ENCODE results near the gene GOLGA3.

GOLGA3 gene

DNA sequence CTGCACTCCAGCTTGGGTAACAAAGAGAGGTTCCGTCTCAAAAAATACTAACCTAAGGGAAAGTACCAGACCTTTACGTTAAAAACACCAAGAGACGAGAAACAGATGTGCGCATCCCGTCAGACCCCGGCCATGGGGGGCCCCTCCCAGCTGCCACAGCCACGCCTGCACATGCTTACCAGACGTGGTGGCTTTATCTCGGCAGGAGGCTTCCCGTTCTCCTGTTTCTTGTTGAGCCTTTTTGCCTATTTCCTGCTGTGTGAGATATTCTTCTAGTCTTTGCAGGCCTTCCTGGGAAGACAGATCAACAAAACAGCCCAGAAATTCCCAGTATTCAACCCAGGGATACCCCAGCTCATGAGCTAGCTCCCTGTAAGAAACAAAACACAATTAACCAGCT lies 94.5 kb downstream of the GOLGA3 start:
- DNase-seq (ENCODE audit: low read depth), result peak; percentile 84

DNA sequence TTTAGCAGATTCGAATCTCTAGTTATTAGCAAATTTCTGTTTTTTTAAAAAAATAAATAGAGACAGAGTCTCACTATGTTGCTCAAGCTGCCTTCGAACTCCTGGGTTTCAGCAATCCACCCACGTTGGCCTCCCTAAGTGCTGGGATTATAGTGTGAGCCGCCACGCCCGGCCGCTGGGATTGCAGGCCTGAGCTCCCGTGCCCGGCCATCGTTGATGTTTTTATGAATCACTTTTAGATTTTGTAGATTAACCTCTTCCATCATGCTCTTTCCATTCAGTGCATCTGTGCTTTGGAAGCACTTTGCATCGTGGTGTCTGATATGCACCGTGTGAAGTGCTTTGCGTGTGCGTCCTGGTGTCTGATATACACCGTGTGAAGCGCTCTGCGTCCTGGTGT lies 97.1 kb downstream of the GOLGA3 start:
- no peak for DNase-seq (ENCODE audit: low read depth)
- H3K4me3 ChIP-seq (ENCODE audit: low read depth, low read length), result no peak overlapping the region
- TF ChIP-seq, protein P1, sequence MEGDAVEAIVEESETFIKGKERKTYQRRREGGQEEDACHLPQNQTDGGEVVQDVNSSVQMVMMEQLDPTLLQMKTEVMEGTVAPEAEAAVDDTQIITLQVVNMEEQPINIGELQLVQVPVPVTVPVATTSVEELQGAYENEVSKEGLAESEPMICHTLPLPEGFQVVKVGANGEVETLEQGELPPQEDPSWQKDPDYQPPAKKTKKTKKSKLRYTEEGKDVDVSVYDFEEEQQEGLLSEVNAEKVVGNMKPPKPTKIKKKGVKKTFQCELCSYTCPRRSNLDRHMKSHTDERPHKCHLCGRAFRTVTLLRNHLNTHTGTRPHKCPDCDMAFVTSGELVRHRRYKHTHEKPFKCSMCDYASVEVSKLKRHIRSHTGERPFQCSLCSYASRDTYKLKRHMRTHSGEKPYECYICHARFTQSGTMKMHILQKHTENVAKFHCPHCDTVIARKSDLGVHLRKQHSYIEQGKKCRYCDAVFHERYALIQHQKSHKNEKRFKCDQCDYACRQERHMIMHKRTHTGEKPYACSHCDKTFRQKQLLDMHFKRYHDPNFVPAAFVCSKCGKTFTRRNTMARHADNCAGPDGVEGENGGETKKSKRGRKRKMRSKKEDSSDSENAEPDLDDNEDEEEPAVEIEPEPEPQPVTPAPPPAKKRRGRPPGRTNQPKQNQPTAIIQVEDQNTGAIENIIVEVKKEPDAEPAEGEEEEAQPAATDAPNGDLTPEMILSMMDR (conservative IDR thresholded peaks at IDR 0.05; ENCODE audit: low read depth, low read length), result no peak

More for the DNA sequence above, 94.5 kb downstream of the GOLGA3 start:
- H3K4me3 ChIP-seq (ENCODE audit: low read depth, low read length), result no peak overlapping the region
- TF ChIP-seq, protein P1 (conservative IDR thresholded peaks at IDR 0.05; ENCODE audit: low read depth, low read length), result no peak

DNA sequence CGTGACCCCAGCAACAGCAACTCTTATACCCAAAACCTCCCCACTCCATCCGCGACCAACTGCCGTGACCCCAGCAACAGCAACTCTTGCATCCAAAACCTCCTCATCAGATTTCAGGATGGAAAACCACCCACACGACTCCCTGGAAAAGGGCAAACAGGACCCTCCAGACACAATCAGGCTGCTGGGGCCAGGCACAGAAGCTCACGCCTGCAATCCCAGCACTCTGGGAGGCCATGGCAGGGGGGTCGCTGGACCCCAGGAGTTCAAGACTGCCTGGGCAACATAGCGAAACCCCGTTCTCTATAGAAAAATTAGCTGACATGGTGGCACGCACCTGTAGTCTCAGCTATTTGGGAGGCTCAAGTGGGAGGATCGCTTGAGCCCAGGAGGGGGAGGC lies 98.3 kb downstream of the GOLGA3 start:
- no peak overlapping the region for H3K4me3 ChIP-seq (ENCODE audit: low read depth, low read length)
- DNase-seq (ENCODE audit: low read depth), result no peak
- TF ChIP-seq, protein P1 (conservative IDR thresholded peaks at IDR 0.05; ENCODE audit: low read depth, low read length), result no peak

DNA sequence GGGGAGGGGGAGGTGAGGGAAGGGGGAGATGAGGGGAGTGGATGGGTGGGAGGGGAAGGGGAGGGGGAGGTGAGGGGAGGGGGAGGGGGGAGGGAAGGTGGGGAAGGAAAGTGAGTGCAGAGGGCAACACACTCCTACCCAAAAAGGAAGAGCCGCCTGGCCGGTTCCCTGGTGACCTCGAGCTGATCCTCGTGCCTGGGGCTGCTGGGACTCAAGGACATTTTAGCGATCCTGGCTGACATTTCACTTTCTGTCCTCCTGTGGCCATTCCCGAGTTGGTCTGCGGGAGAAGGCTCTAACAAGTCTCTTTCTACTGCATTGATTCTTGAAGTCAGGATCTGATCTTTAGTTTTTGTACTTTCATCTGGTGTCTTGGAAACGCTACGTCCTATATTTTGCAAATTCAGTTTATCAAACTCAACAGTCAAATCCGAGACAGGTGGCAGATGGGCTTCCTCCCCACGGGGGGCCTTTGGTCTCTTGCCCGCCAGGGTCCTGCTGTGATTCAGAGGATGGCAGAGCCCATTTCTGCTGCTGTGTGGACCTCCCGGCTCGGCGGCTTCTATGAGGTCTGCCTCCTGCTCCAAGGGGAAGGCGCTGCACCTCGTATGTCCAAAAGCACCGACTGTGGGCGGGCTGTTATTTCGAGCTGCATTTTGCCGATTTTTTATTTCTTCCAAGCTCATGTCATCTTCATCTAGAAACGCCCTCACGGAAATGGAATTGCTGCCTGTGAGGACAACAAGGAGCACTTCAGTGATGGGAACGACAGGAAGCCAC lies 98.9 kb downstream of the GOLGA3 start:
- TF ChIP-seq, protein P1 (conservative IDR thresholded peaks at IDR 0.05; ENCODE audit: low read depth, low read length), result no peak
- no peak overlapping the region for H3K4me3 ChIP-seq (ENCODE audit: low read depth, low read length)
- no peak for DNase-seq (ENCODE audit: low read depth)

DNA sequence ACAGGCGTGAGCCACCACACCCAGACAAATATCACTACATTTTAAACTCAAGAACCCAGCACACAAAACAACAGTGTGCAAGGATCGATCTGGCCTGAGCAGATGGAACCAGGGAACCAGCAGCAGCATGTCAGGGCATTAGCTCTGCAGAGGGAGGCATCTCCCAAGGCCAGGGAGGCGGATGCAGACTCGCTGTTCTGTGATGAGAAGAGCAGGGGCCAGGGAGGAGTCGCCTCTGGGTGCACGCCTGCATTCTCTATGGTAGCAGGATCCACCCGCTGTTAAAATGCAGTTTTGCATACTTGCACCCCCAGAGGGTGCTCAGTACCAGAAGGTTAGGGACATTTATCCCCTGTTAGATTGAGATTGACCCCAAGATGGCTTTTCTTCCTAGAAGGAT lies 100.2 kb downstream of the GOLGA3 start:
- TF ChIP-seq, protein P1 (conservative IDR thresholded peaks at IDR 0.05; ENCODE audit: low read depth, low read length), result no peak
- no peak overlapping the region for H3K4me3 ChIP-seq (ENCODE audit: low read depth, low read length)
- DNase-seq (ENCODE audit: low read depth), result no peak

DNA sequence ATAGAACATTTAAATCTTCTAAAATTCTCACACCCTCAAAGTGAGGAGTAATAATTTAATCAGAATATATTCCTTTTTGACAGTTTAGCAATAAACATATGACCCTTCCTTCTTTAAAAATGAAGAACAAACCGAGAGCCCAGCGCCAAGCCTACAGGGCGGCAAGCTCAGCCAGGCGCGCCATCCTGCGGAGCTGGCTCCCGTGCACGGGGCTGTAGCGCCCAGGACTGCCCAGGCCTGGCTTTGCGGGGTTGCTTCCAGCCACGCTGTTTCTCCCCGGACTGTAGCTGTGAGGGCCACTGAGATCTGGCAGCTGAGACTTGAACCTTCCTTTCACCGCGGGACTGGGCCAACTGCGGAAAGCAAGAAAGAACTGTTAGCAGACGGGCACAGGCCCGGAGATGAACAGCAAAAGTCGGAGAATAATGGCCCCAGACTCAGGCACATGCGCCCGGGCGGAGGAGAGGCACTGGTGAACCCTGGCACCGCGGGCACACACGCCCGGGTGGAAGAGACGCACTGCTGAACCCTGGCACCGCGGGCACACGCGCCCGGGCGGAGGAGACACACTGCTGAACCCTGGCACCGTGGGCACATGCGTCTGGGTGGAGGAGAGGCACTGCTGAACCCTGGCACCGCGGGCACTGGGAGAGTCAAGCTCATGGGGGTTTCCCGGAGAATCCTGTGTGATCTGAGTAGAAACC lies 101.4 kb downstream of the GOLGA3 start:
- no peak for DNase-seq (ENCODE audit: low read depth)
- TF ChIP-seq, protein P1 (conservative IDR thresholded peaks at IDR 0.05; ENCODE audit: low read depth, low read length), result no peak
- H3K4me3 ChIP-seq (ENCODE audit: low read depth, low read length), result no peak overlapping the region

All from choroid plexus epithelial cell (primary cell).